Endodermal cell (in vitro differentiated cells): ENCODE measurements around the gene CEP57L1. TPM values are rescaled to one million over a fixed set of nuclear protein-coding genes. Genes with fewer than 3 reads are reported as not detected.
"Not testable (repeated sequence)": the region's sequence is repeated elsewhere in the genome, so short reads cannot be mapped to it uniquely, and the experiment has no call there.

ENCODE experiments used
- DNase-seq: peaks from one replicate; pipeline ENCODE4 v3.0.0-alpha.2; 2017
- H3K27ac ChIP-seq: 2 replicates; pipeline ENCODE4 v1.5.1; 2013; ENCODE audit warnings: mild to moderate bottlenecking, low read depth, low read length, moderate library complexity
- H3K27me3 ChIP-seq: 2 replicates; pipeline ENCODE4 v1.6.1; 2013; ENCODE audit warnings: mild to moderate bottlenecking, low read length, moderate library complexity; ENCODE audit not compliant: insufficient read depth, control insufficient read depth, poor library complexity, severe bottlenecking
- H3K36me3 ChIP-seq: 2 replicates; pipeline ENCODE4 v1.7.0; 2013; ENCODE audit warnings: mild to moderate bottlenecking, low read length, moderate library complexity; ENCODE audit not compliant: control insufficient read depth, insufficient read depth
- H3K4me1 ChIP-seq: one replicate; pipeline ENCODE4 v1.7.0; 2013; ENCODE audit warnings: low read length; ENCODE audit not compliant: control insufficient read depth, insufficient read depth
- H3K4me3 ChIP-seq: 2 replicates; pipeline ENCODE4 v1.5.1; 2013; ENCODE audit warnings: mild to moderate bottlenecking, low read length, moderate library complexity
- H3K9ac ChIP-seq: 2 replicates; pipeline ENCODE4 v1.6.1; 2013; ENCODE audit warnings: mild to moderate bottlenecking, low read length, moderate library complexity; ENCODE audit not compliant: poor library complexity, severe bottlenecking; ENCODE audit errors: extremely low read depth
- H3K9me3 ChIP-seq: 2 replicates; pipeline ENCODE4 v1.6.1; 2013; ENCODE audit warnings: mild to moderate bottlenecking, low read length, moderate library complexity; ENCODE audit not compliant: control insufficient read depth
- H3K27ac Mint-ChIP-seq: 2 replicates; pipeline ENCODE4 v1.8.0; 2020; ENCODE audit warnings: mixed read lengths
- H3K27me3 Mint-ChIP-seq: 2 replicates; pipeline ENCODE4 v1.8.0; 2021; ENCODE audit warnings: mild to moderate bottlenecking, mixed read lengths; ENCODE audit not compliant: insufficient read depth
- H3K36me3 Mint-ChIP-seq: 2 replicates; pipeline ENCODE4 v1.8.0; 2020; ENCODE audit warnings: low read depth, mixed read lengths
- H3K4me1 Mint-ChIP-seq: 2 replicates; pipeline ENCODE4 v1.8.0; 2020; ENCODE audit warnings: mixed read lengths
- H3K4me3 Mint-ChIP-seq: 2 replicates; pipeline ENCODE4 v1.8.0; 2020; ENCODE audit warnings: mild to moderate bottlenecking, moderate library complexity, mixed read lengths
- H3K9me3 Mint-ChIP-seq: 2 replicates; pipeline ENCODE4 v1.8.0; 2020; ENCODE audit warnings: mild to moderate bottlenecking, mixed read lengths
- WGBS, 2 experiments: methylation state at CpG; one replicate each; pipeline versions ENCODE4 v1.1.5 to v1.1.7; 2013; ENCODE audit warnings: missing lambda C conversion rate in 2 of 2, mixed read lengths in 1 of 2; ENCODE audit not compliant: insufficient coverage in 1 of 2, insufficient read length in 1 of 2; 5-methylcytosine and 5-hydroxymethylcytosine counted together
- total RNA-seq, 2 donors: library from RNA; stranded (reverse); fragmentation: NEBNext Ultra II Directional in 1 of 2; extraction: Animal tissue kit (Norgen Biotek cat#: 25700) in 1 of 2; gene quantifications; 2 replicates in 1 of 2; 3 replicates in 1 of 2; pipeline ENCODE4 v1.2.1, GENCODE V29; 2021
- TF ChIP-seq, protein P1 (sequence below): fragments of 200-600 bp; sonication (generic); conservative IDR thresholded peaks from 2 replicates; pipeline ENCODE4 v1.5.0; 2021; ENCODE audit warnings: antibody characterized with exemption, mild to moderate bottlenecking

Gene CEP57L1
- total RNA-seq, 2 donors from 2014 or later, result 8.4 to 17.6 TPM

DNA sequence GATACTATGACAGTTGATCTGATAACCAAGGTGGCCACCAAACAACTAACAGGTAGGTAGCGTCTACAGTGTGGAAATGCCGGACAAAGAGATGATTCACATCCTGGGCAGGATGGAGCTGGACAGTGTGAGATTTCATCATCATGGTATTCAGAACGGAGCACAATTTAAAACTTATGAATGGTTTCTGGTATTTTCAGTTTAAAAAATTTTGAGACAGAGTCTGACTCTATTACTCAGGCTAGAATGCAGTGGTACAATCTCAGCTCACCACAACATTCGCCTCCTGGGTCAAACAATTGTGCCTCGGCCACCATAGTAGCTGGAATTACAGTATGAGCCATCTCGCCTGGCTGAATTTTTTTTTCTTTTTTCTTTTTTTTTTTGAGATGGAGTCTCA lies 43.8 kb downstream of the CEP57L1 start:
- DNase-seq, result no peak
- Histone ChIP-seq H3K27ac (no peak overlapping the region), H3K36me3 (peaks cover 4% of the 10 kb centered on the region), H3K4me3 (no peak overlapping the region), H3K9ac (no peak overlapping the region), H3K4me1 (no peaks in the 10 kb centered on the region), H3K9me3 (no peaks in the 10 kb centered on the region), H3K27me3 (no peaks in the 10 kb centered on the region)
- 93 to 100% methylated on average over 6 of the region's 6 CpGs for WGBS, 2 experiments
- H3K4me3 Mint-ChIP-seq, result no peak overlapping the region
- H3K27me3 Mint-ChIP-seq, result no peaks in the 10 kb centered on the region
- H3K36me3 Mint-ChIP-seq, result peaks cover 2% of the 10 kb centered on the region
- no peak overlapping the region for H3K27ac Mint-ChIP-seq
- TF ChIP-seq, protein P1, sequence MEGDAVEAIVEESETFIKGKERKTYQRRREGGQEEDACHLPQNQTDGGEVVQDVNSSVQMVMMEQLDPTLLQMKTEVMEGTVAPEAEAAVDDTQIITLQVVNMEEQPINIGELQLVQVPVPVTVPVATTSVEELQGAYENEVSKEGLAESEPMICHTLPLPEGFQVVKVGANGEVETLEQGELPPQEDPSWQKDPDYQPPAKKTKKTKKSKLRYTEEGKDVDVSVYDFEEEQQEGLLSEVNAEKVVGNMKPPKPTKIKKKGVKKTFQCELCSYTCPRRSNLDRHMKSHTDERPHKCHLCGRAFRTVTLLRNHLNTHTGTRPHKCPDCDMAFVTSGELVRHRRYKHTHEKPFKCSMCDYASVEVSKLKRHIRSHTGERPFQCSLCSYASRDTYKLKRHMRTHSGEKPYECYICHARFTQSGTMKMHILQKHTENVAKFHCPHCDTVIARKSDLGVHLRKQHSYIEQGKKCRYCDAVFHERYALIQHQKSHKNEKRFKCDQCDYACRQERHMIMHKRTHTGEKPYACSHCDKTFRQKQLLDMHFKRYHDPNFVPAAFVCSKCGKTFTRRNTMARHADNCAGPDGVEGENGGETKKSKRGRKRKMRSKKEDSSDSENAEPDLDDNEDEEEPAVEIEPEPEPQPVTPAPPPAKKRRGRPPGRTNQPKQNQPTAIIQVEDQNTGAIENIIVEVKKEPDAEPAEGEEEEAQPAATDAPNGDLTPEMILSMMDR, result no peak
- peaks cover 6% of the 10 kb centered on the region for H3K9me3 Mint-ChIP-seq
- H3K4me1 Mint-ChIP-seq, result no peaks in the 10 kb centered on the region

DNA sequence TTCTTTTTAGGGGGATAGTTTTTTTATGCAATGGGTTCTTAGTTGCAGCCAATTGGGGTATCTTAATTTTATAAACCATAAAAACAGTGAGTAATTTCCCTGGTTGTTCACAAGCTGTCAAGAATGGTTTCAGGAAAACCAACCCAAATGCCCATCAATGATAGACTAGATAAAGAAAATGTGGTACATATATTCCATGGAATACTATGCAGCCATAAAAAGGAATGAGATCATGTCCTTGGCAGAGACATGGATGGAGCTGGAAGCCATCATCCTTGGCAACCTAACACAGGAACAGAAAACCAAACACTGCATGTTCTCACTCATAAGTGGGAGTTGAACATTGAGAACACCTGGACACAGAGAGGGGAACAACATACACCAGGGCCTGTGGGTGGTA lies 46.8 kb downstream of the CEP57L1 start:
- not testable (repeated sequence) for H3K9me3 Mint-ChIP-seq, H3K9me3 ChIP-seq, H3K4me1 ChIP-seq, H3K27ac Mint-ChIP-seq, H3K36me3 Mint-ChIP-seq, H3K27ac ChIP-seq, H3K27me3 Mint-ChIP-seq, H3K4me3 ChIP-seq, H3K4me1 Mint-ChIP-seq, DNase-seq, H3K27me3 ChIP-seq, H3K4me3 Mint-ChIP-seq, H3K9ac ChIP-seq, H3K36me3 ChIP-seq

DNA sequence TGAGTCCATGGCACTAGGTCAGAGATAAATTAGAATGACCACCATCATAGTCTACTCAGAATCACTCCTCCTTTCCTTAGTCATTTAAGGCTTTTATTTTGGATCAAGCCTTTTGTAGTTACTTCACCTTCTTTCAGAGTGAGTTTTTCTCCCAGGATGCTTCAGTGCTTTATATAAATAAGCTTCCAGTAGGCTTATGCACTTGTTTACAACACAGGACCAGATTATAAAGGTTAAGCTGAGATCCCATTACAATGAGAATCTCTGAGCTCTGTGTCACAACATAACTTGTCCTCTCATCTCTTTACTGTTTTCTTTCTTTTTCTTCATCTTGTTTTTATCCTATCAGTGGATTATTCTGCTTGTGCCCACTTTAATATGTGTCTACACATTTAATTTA lies 47.9 kb downstream of the CEP57L1 start:
- DNase-seq, result no peak
- Mint-ChIP-seq H3K36me3 (peaks cover 2% of the 10 kb centered on the region), H3K9me3 (peaks cover 4% of the 10 kb centered on the region), H3K27ac (no peak overlapping the region), H3K4me1 (no peaks in the 10 kb centered on the region), H3K4me3 (no peak overlapping the region), H3K27me3 (no peaks in the 10 kb centered on the region)
- no peak overlapping the region for H3K27ac ChIP-seq
- no peak overlapping the region for H3K9ac ChIP-seq
- H3K36me3 ChIP-seq, result peaks cover 4% of the 10 kb centered on the region
- no peaks in the 10 kb centered on the region for H3K4me1 ChIP-seq
- no peak overlapping the region for H3K4me3 ChIP-seq
- no peaks in the 10 kb centered on the region for H3K9me3 ChIP-seq
- TF ChIP-seq, protein P1, result no peak
- H3K27me3 ChIP-seq, result no peaks in the 10 kb centered on the region

DNA sequence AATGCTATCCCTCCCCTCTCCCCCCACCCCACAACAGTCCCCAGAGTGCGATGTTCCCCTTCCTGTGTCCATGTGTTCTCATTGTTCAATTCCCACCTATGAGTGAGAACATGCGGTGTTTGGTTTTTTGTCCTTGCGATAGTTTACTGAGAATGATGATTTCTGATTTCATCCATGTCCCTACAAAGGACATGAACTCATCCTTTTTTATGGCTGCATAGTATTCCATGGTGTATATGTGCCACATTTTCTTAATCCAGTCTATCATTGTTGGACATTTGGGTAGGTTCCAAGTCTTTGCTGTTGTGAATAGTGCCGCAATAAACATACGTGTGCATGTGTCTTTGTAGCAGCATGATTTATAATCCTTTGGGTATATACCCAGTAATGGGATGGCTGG lies 52.9 kb downstream of the CEP57L1 start:
- not testable (repeated sequence) for H3K36me3 ChIP-seq, H3K4me3 ChIP-seq, H3K9ac ChIP-seq, H3K27me3 ChIP-seq, H3K4me3 Mint-ChIP-seq, H3K4me1 ChIP-seq, H3K27ac ChIP-seq, H3K9me3 ChIP-seq, H3K27ac Mint-ChIP-seq, DNase-seq, H3K27me3 Mint-ChIP-seq, H3K4me1 Mint-ChIP-seq
- Mint-ChIP-seq H3K9me3 (peaks cover 11% of the 10 kb centered on the region), H3K36me3 (peaks cover 11% of the 10 kb centered on the region)
- WGBS, 2 experiments, result 100% methylated on average over 1 of the region's 5 CpGs; no CpG with 5 or more reads in 1 of the 2 experiments

DNA sequence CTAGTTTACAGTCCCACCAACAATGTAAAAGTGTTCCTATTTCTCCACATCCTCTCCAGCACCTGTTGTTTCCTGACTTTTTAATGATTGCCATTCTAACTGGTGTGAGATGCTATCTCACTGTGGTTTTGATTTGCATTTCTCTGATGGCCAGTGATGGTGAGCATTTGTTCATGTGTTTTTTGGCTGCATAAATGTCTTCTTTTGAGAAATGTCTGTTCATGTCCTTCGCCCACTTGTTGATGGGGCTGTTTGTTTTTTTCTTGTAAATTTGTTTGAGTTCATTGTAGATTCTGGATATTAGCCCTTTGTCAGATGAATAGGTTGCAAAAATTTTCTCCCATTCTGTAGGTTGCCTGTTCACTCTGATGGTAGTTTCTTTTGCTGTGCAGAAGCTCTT lies 53.4 kb downstream of the CEP57L1 start:
- not testable (repeated sequence) for H3K4me1 Mint-ChIP-seq, H3K27me3 Mint-ChIP-seq, H3K4me3 ChIP-seq, H3K4me1 ChIP-seq, H3K27ac ChIP-seq, H3K27ac Mint-ChIP-seq, H3K4me3 Mint-ChIP-seq, H3K36me3 ChIP-seq, H3K27me3 ChIP-seq, DNase-seq, H3K9me3 ChIP-seq, H3K9ac ChIP-seq
- Mint-ChIP-seq H3K9me3 (peaks cover 11% of the 10 kb centered on the region), H3K36me3 (peaks cover 11% of the 10 kb centered on the region)
- WGBS, 2 experiments, result no CpG with 5 or more reads among the region's 1 CpG
